Measurements from ENCODE around the gene SNX1. TPM values are rescaled to one million over a fixed set of nuclear protein-coding genes. Genes with fewer than 3 reads are reported as not detected.

The SNX1 gene
- total RNA-seq, 2 donors from 2014 or later: 54.5 to 63.0 TPM

DNA sequence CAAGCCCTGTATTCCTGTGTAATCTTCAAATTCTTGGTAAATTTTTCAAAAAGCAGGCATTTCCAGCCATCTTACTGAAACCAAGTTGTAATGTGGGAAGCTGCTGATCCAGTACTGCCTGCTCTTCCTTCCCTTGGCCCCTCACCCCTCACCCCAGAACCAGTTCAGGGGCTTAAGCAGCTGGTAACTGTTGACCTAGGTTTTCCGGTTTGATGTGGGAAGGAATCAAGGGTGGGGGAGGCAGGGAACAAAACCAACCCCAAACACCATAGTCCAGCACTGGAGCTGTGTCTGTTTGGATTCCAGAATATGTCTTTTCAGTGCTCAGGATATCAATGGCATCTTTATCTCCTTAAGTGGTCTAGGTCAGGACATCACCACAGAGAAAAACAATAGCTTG lies 26.7 kb downstream of the SNX1 start:
- no peaks in the 10 kb centered on the region for H3K4me1 ChIP-seq (ENCODE audit: control insufficient read depth, insufficient read depth, low read length)
- no peak overlapping the region for H3K4me3 ChIP-seq (ENCODE audit: low read length)
- no peaks in the 10 kb centered on the region for H3K9me3 ChIP-seq (ENCODE audit: control insufficient read depth, low read length)
- Mint-ChIP-seq H3K27me3 (ENCODE audit: insufficient read depth) (no peaks in the 10 kb centered on the region), H3K4me1 (no peaks in the 10 kb centered on the region), H3K36me3 (ENCODE audit: low read depth) (peaks cover 62% of the 10 kb centered on the region), H3K9me3 (no peaks in the 10 kb centered on the region), H3K4me3 (no peak overlapping the region), H3K27ac (no peak overlapping the region)
- TF ChIP-seq, protein P1, sequence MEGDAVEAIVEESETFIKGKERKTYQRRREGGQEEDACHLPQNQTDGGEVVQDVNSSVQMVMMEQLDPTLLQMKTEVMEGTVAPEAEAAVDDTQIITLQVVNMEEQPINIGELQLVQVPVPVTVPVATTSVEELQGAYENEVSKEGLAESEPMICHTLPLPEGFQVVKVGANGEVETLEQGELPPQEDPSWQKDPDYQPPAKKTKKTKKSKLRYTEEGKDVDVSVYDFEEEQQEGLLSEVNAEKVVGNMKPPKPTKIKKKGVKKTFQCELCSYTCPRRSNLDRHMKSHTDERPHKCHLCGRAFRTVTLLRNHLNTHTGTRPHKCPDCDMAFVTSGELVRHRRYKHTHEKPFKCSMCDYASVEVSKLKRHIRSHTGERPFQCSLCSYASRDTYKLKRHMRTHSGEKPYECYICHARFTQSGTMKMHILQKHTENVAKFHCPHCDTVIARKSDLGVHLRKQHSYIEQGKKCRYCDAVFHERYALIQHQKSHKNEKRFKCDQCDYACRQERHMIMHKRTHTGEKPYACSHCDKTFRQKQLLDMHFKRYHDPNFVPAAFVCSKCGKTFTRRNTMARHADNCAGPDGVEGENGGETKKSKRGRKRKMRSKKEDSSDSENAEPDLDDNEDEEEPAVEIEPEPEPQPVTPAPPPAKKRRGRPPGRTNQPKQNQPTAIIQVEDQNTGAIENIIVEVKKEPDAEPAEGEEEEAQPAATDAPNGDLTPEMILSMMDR (conservative IDR thresholded peaks at IDR 0.05): no peak
- WGBS, 2 experiments (ENCODE audit: insufficient coverage in 1 of 2, insufficient read length in 1 of 2): 71% methylated on average over 1 of the region's 1 CpG; no CpG with 5 or more reads in 1 of the 2 experiments
- H3K27me3 ChIP-seq (ENCODE audit: control insufficient read depth, insufficient read depth, low read length, poor library complexity, severe bottlenecking): no peaks in the 10 kb centered on the region
- DNase-seq: no peak
- H3K36me3 ChIP-seq (ENCODE audit: control insufficient read depth, insufficient read depth, low read length): peaks cover 42% of the 10 kb centered on the region
- H3K27ac ChIP-seq (ENCODE audit: low read depth, low read length): no peak overlapping the region
- H3K9ac ChIP-seq (ENCODE audit: extremely low read depth, low read length, poor library complexity, severe bottlenecking): no peak overlapping the region

DNA sequence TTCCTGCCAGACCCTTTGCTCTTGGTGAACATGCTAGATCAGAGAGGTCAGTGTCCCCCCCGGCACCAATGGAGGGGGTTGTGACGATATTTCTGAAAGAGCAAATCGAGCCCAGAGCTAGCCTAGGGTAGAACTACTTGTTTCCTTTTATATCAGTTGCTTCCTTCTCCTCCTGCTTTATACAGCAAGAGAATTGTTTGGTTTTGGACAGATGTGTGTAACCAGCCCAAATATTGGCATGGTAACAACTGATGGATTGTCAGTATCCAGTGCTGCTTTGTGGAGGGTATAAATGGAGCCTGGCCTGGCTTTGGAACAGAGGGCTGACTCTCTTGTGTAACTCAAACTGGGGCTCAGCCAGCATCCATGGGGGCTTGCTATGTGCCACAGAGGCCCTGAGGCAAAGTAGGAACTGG lies 27.2 kb downstream of the SNX1 start:
- no peaks in the 10 kb centered on the region for H3K4me1 Mint-ChIP-seq
- WGBS, 2 experiments (ENCODE audit: insufficient coverage in 1 of 2, insufficient read length in 1 of 2): 80 to 91% methylated on average over 1 to 3 of the region's 3 CpGs

DNA sequence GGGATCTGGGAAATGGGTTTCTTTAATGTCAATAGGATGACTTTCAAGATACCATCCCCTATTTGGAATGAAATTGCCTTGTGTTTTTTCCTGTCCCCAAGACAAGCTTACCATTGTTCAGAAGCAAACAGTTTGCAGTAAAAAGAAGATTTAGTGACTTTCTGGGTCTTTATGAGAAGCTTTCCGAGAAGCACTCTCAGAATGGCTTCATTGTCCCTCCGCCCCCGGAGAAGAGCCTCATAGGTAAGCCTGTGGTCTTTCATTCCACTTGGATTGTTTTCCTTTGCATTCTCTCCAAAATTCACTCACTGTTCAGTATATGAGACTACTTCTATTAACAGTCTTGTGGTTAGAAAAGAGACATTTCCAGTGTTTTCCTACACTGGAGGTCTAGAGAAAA lies 30.2 kb downstream of the SNX1 start:
- no peaks in the 10 kb centered on the region for H3K4me1 Mint-ChIP-seq
- no peak overlapping the region for H3K4me3 Mint-ChIP-seq
- no peak overlapping the region for H3K4me3 ChIP-seq (ENCODE audit: low read length)
- H3K9ac ChIP-seq (ENCODE audit: extremely low read depth, low read length, poor library complexity, severe bottlenecking): no peak overlapping the region
- H3K27ac ChIP-seq (ENCODE audit: low read depth, low read length): no peak overlapping the region
- no peaks in the 10 kb centered on the region for H3K9me3 ChIP-seq (ENCODE audit: control insufficient read depth, low read length)
- no peaks in the 10 kb centered on the region for H3K27me3 ChIP-seq (ENCODE audit: control insufficient read depth, insufficient read depth, low read length, poor library complexity, severe bottlenecking)
- WGBS, 2 experiments (ENCODE audit: insufficient coverage in 1 of 2, insufficient read length in 1 of 2): 61 to 67% methylated on average over 3 of the region's 3 CpGs
- H3K36me3 Mint-ChIP-seq (ENCODE audit: low read depth): peaks cover 61% of the 10 kb centered on the region
- H3K9me3 Mint-ChIP-seq: no peaks in the 10 kb centered on the region
- H3K27me3 Mint-ChIP-seq (ENCODE audit: insufficient read depth): no peaks in the 10 kb centered on the region
- peaks cover 37% of the 10 kb centered on the region for H3K36me3 ChIP-seq (ENCODE audit: control insufficient read depth, insufficient read depth, low read length)
- no peak overlapping the region for H3K27ac Mint-ChIP-seq
- DNase-seq: no peak
- H3K4me1 ChIP-seq (ENCODE audit: control insufficient read depth, insufficient read depth, low read length): no peaks in the 10 kb centered on the region
- TF ChIP-seq, protein P1 (conservative IDR thresholded peaks at IDR 0.05): no peak

More for the DNA sequence above, 27.2 kb downstream of the SNX1 start:
- Histone ChIP-seq H3K9me3 (ENCODE audit: control insufficient read depth, low read length) (no peaks in the 10 kb centered on the region), H3K27ac (ENCODE audit: low read depth, low read length) (no peak overlapping the region), H3K27me3 (ENCODE audit: control insufficient read depth, insufficient read depth, low read length, poor library complexity, severe bottlenecking) (no peaks in the 10 kb centered on the region), H3K4me3 (ENCODE audit: low read length) (no peak overlapping the region), H3K36me3 (ENCODE audit: control insufficient read depth, insufficient read depth, low read length) (peaks cover 43% of the 10 kb centered on the region), H3K9ac (ENCODE audit: extremely low read depth, low read length, poor library complexity, severe bottlenecking) (no peak overlapping the region), H3K4me1 (ENCODE audit: control insufficient read depth, insufficient read depth, low read length) (no peaks in the 10 kb centered on the region)
- DNase-seq: no peak
- Mint-ChIP-seq H3K4me3 (no peak overlapping the region), H3K27ac (no peak overlapping the region), H3K9me3 (no peaks in the 10 kb centered on the region), H3K36me3 (ENCODE audit: low read depth) (peaks cover 64% of the 10 kb centered on the region), H3K27me3 (ENCODE audit: insufficient read depth) (no peaks in the 10 kb centered on the region)
- TF ChIP-seq, protein P1 (conservative IDR thresholded peaks at IDR 0.05): no peak
